GM13976 (cell line): Measurements from ENCODE around the gene MCF2L2.

Source experiments
- DNase-seq: peaks from one replicate; pipeline ENCODE4 v3.0.0; 2012; ENCODE audit warnings: low spot score
- in situ Hi-C: fragments of 300-500 bp; cut with MboI; formaldehyde crosslinking; loops from one replicate; pipeline ENCODE4 v1.12.0; 2022; ENCODE audit warnings: low sequenced_read_pairs, mixed read lengths, inconsistent platforms; ENCODE audit not compliant: unreplicated experiment
- TF ChIP-seq, protein P1 (sequence below): IDR thresholded peaks from 2 replicates; pipeline ENCODE4 v1.5.1; 2012; ENCODE audit warnings: borderline replicate concordance, mild to moderate bottlenecking; ENCODE audit not compliant: insufficient read depth; ENCODE audit errors: extremely low read depth, missing control alignments, control extremely low read depth

Gene MCF2L2

DNA sequence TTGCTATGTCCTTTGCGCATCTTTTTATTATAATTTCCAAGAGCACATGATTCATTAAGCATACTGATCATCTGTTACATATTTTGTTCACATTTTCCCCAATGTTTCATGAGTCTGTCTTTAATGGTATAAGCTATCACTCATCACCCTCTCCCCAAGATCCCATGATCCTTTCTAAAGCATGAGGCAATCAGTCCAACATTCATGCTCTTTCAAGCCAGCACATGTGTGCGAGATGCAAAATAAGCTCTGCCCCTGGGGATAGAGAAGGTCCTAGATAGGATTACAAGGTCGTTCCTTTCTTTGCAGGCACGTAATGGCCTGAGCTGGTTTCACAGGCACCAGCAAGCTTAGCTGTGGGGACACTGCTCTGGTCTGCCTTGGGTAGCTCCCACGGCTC, 207.6 kb downstream of the MCF2L2 start:
- in situ Hi-C loops, result no loop called here
- no peak for DNase-seq
- TF ChIP-seq, protein P1, sequence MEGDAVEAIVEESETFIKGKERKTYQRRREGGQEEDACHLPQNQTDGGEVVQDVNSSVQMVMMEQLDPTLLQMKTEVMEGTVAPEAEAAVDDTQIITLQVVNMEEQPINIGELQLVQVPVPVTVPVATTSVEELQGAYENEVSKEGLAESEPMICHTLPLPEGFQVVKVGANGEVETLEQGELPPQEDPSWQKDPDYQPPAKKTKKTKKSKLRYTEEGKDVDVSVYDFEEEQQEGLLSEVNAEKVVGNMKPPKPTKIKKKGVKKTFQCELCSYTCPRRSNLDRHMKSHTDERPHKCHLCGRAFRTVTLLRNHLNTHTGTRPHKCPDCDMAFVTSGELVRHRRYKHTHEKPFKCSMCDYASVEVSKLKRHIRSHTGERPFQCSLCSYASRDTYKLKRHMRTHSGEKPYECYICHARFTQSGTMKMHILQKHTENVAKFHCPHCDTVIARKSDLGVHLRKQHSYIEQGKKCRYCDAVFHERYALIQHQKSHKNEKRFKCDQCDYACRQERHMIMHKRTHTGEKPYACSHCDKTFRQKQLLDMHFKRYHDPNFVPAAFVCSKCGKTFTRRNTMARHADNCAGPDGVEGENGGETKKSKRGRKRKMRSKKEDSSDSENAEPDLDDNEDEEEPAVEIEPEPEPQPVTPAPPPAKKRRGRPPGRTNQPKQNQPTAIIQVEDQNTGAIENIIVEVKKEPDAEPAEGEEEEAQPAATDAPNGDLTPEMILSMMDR, result no peak

- TF ChIP-seq, protein P1, result no peak
- in situ Hi-C loops, result no loop called here
- no peak for DNase-seq
Measured at GRCh38 chr3:183218826-183219225, 209.6 kb downstream of the MCF2L2 start.

DNA sequence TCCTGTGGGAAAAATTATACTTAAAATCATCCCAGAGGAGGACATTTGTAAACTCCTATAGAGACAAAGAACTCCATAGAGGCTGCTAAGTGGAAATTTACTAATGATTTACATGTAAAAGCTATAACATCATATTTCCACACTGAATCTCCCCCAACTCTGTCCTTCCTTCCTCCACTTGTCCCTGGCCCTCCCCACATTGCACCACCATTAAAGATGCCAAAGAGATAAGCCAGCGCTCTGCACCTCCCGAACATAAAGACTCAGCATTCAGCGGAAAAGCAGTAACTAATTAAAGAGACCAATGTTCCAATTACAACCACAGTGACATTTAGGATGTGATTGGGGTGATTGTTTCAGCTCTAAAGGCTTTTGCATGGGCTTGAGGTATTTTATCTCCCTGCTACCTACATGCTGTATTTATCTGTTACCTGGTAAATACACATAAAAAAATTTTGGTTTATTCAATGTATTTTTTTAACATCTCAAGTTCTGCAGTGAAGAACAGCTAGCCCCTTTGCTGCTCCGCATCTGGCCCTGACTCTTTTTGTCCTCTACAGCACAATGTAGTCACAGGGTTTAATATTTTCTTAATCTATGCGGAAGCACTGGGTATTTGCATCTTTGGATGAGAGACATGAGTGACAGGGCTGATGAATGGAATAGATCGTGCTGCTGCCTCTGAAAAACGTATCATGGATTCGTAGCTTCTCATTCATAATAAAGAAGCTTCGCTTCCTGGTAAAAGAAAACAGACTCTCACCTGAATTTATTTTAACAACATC, 210.7 kb downstream of the MCF2L2 start:
- in situ Hi-C loops, result no loop called here
- TF ChIP-seq, protein P1, result no peak
- no peak for DNase-seq

- TF ChIP-seq, protein P1, result no peak
- DNase-seq, result no peak
- in situ Hi-C loops, result no loop called here
Measured at GRCh38 chr3:183215591-183216202, 212.7 kb downstream of the MCF2L2 start.

DNA sequence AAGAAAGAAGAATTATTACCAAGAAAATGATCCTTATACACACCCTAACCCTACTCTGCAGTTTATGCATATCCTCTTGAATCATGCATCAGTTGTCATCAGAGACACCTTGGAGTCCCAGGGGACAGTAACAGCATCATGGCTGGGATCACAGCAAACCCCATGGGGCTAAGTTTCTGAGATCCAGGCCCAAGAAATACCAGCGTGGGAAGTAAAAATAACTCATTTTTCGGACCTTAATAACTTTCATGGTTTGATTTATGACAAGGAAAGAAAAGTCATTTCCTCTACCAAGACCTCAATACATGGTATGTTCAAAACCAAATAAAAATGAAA, 214.2 kb downstream of the MCF2L2 start:
- TF ChIP-seq, protein P1, result no peak
- DNase-seq, result no peak
- in situ Hi-C loops, result no loop called here

GRCh38 chr3:183213415-183214276, 214.8 kb downstream of the MCF2L2 start:
- no peak for DNase-seq
- TF ChIP-seq, protein P1, result no peak
- in situ Hi-C loops, result no loop called here
